NK-92 (cell line): Measurements from ENCODE around the gene NTM.

Source experiments
- DNase-seq: peaks from one replicate; lab custom pipeline; 2025; ENCODE audit not compliant: unreplicated experiment; lab: John Stamatoyannopoulos, UW

The NTM gene

DNA sequence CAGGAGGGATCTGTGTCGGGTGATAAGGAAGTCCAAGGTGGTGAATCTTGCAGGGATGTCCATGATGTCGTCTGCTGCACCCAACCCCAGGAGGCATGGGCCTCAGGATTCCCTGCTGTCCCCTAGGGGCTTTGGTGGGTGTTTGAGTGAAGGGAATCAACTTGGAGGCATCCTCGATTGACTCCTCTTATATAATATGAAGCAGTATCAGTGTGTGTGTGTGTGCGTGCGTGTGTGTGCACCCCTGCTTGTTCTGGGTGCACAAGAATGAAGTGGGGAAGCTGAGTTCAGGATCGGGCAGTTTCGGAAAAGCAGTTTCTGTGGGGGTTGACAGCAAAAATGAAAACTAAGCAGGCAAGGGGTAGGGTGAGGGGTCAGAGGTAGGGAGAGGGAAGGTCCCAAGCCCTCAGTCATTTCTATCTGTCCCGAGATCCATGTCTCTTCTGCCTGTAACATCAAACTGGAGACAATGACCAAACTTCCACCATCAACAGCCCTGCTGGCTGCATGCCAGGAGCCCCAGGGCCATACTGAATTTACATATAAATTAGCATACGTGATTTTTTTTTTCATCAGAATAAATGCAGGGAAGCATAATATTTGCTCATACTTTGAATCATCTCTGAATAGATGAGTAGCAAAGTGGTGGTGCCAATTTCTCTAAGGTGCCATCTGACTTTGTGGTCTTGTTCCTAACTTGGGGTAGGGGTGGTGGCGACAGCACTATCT, 2.0 kb downstream of the NTM start:
- no peak for DNase-seq

- DNase-seq = no peak
Observed at GRCh38 chr11:131373095-131373725, 2.8 kb downstream of the NTM start.

- no peak for DNase-seq
Observed at GRCh38 chr11:131373756-131374155, 3.3 kb downstream of the NTM start.

GRCh38 chr11:131375421-131375820, 5.0 kb downstream of the NTM start:
- DNase-seq = no peak

DNA sequence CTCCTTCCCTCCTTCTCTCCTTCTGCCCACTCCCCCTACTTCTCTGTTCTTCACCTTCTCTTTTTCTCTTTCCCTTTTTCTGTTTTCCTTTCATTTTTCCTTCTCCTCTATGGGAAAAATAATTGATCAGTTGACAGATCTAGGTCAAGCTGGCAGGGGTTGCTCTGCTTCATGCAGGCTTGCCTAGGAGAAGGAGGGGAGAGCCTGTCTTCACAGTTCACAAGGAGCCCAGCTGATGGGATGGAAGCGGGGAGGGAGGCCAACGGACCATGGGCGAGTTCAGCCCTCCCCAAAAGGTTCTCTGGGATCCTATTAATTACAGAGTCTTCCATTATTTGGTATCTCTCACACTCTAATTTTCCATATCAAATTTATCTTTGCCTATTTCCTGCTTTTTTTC, 5.5 kb downstream of the NTM start:
- no peak for DNase-seq

GRCh38 chr11:131378931-131379330, 8.5 kb downstream of the NTM start:
- DNase-seq = no peak

- DNase-seq = no peak
Observed at GRCh38 chr11:131385763-131386390, 15.5 kb downstream of the NTM start.

- DNase-seq = no peak
Observed at GRCh38 chr11:131386408-131386807, 16.0 kb downstream of the NTM start.

- no peak for DNase-seq
Observed at GRCh38 chr11:131388030-131388429, 17.6 kb downstream of the NTM start.

DNA sequence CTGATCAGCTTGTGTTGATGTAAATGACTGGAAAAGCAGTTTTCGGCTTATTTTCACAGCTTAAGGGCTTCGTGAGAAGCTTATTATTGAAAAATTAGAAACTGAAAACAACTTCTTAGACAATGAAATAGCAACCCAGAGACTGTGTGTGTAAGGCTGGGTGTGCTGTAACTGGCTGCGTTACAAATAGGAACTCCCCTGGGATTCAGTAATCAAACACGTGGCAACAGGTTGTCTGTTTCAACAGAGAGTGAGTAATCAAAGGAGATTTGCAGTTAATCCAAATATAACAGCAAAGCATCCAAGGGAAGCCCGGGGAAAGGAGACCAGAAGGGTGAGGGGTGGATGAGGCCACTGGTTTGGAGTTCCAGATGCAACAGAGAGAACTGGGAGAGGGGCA, 19.2 kb downstream of the NTM start:
- DNase-seq = no peak

DNA sequence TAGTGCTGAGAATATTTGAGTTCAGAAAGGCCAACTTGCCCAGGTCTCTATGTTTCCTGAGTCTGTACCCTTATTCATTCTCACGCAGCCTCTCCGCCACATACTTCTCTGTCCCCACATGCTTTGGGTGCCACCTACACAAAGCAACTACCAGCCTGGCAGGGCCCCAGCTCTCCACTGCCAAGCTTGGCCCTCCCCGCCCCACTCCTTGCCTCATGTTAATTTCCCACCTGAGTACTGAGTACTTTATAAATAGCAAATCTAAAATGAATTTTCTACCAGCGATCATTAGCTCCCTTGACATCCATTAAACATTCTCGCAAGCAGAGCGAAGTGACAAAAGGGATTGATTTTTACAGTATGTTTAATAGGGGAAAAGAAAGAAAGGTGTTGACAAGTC, 20.8 kb downstream of the NTM start:
- no peak for DNase-seq

DNA sequence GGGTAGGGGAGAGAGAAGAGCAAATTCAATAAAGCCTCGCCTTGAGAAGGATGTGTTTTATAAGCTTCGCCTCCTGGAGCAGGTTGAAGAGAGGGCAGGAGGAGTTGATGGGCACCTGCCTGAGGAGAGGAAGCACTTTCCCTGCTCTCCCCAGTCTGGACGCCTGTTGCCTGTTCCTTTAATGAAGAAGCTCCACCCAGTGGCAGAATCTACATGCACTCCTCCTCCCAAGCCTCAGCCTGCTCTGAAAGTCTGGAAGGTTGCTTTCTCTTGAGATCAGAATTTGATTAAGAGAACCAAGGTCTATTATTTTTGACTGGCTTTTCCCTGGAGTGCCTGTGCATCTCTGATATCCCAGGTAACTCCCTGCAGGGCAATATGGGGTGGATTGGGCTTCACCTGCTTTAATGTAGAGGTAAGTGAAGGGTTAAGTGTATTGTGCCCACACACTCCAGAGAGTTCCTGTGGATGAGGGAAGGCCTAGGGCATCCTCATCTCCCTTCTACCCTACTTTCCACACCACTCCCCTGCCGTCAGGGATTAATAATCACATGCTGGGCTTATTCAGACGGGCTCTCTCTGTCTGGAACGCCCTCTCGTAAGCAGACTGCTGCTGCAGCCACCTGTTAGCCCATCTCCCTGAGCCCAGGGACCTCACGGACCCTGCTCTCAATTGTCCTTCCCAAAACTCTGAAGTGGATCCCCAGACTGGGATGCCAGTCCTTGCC, 22.3 kb downstream of the NTM start:
- DNase-seq = no peak

DNA sequence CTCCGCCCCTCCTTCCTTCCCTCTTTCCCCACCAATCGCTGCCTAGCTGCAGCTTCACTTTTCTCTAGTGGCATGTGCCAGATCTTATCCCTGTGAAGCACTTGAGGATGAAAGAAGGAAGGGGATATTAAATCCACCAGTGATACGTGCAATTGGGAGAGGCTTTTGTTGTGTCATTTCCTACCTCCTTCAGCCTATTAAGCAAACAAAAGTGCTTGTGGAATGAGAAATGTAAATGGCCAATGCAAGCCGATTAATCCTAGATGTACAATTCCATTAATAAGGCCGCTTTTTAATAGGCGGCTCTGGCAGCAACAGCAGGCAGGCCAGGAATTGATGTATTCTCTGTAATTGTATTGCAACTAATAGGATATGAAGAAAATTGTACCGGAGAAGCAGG, 23.3 kb downstream of the NTM start:
- no peak for DNase-seq

- DNase-seq = no peak
Observed at GRCh38 chr11:131397675-131398074, 27.3 kb downstream of the NTM start.

DNA sequence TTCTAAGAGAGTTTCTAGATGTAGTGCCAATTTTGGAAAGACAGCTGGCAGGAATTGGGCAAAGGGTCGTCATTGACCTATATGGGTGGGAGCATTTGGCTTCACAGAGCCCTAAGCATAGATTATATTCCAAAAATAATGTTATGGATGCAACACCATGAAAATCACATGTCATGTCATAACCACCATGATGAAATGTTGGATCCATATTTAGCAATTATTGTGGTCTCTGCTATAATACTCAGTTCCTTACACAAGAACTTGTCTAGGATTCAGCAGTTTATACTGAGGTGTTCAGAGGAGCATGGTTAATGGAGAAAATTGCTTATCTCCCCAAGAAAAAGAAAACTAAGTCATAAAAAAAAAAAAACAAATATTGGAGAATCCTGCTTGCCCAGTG, 31.6 kb downstream of the NTM start:
- DNase-seq = no peak

- DNase-seq = no peak
Observed at GRCh38 chr11:131404010-131404409, 33.6 kb downstream of the NTM start.

DNA sequence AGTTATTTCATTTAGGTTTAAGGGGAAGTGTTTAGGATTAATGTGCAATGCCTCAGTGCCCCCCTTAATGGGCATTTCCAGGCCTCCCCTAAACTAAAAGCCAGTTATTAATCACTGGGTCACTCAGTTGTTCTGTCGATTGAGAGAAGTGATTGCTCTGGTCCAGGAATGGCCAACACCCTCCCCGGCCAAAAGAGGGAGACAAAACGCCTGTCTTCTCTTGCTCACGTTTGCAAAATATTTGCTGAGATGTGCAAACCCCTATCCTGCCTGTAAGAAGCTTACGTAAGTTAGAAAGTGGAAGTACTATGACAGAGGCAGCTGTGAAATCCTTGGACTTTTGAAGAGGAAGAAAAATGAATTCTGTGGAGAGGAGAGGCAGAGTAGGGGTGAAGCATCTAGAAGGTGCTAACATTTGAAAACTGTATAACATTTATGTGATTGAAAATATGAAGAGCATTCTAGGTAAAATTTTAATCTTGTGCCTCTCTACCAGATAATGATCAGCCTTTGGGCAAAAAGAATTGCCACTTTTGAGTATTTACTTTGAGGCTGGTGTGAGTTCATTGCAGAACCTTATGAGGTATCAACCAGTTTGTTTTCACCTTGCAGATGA, 37.7 kb downstream of the NTM start:
- DNase-seq = no peak

DNA sequence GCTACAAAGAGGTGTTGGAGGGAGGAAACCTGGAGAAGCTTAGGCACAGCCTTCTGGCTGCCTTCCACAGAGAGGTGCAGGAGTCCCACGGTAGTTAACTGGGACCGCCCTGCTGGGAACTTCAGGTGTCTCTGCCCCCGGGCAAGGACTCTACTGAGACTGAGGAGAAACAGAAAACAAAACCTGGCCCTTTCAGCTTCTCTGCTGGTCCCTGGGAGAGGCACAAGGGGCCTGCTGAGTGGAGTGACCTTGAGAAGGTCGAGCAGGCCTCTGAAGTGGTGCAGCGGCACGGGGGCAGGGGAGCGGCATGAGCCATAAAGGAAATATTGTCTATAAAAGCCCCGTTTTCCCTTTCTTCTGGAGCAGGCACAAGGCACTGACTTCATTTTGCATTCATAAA, 38.9 kb downstream of the NTM start:
- DNase-seq = no peak

GRCh38 chr11:131411636-131412035, 41.2 kb downstream of the NTM start:
- no peak for DNase-seq

DNA sequence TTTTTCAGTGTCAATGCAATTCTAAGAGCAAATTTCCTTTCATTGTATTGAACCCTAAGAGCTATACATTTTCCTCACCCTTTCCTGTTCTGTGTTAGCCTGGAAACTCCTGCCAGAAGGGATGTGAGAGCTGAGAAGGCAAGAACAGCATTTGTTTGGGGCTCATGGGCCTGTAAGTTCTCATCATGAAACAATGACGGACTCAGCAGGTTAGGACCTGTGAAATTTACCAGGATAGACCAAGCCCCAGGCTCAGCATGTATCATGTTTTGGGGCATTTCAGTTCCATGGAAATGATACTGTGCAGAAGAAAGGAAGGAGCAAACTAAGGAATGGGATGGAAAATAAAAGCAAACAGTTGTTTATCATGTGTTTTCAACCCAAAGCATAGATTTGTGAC, 41.6 kb downstream of the NTM start:
- DNase-seq = no peak

DNA sequence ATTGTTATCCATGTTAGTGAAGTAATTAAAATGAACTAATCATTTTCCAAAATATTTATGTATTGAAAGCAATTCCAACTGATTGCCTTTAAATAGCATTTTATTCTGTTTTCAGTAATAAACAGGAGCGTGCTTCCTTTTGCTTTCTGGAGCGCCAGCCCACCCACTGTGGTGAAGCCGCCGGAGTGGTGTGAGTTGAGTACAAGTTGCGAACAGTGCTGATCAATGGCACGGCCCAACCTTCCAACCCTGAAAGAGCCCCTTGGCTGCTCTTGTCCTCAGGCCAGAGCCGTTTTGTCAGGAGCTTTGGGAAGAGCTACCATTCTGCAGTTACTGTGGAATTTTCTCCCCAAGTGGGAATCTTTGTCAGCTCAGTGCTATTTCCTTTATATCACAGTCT, 42.8 kb downstream of the NTM start:
- DNase-seq = no peak
